ENCODE measurements around the gene CENPS. TPM values are rescaled to one million over a fixed set of nuclear protein-coding genes. Genes with fewer than 3 reads are reported as not detected.

CENPS gene
- total RNA-seq, 1 experiment from 2014 or later, result 17.8 TPM

GRCh38 chr1:10389271-10389973 is 40.8 kb upstream of the CENPS start:
- no peak for DNase-seq
- Histone ChIP-seq H3K14ac (ENCODE audit: insufficient read depth, low read length) (no peak overlapping the region), H3K23me2 (ENCODE audit: insufficient read length, low read depth, low read length, poor library complexity, severe bottlenecking) (no peaks in the 10 kb centered on the region), H3K23ac (ENCODE audit: insufficient read length, low read depth, low read length) (no peak overlapping the region), H2BK12ac (ENCODE audit: insufficient read length, low read depth, low read length) (no peak overlapping the region), H3K27me3 (ENCODE audit: insufficient read depth, low read length) (no peaks in the 10 kb centered on the region), H3K9me3 (ENCODE audit: control insufficient read depth, low read depth, low read length) (no peaks in the 10 kb centered on the region), H2BK20ac (ENCODE audit: low read depth, low read length, poor library complexity, severe bottlenecking) (no peak overlapping the region), H3K27ac (ENCODE audit: insufficient read length, low read depth, low read length) (no peak overlapping the region), H4K8ac (replicated peaks; ENCODE audit: insufficient read length, low read depth, low read length) (no peak overlapping the region), H2AFZ (ENCODE audit: low read length) (no peak overlapping the region), H4K5ac (ENCODE audit: insufficient read length, low read depth, low read length) (no peak overlapping the region), H4K91ac (ENCODE audit: insufficient read length, low read depth, low read length) (no peak overlapping the region), H3K56ac (ENCODE audit: insufficient read length, low read depth, low read length) (no peak overlapping the region), H2AK5ac (ENCODE audit: insufficient read length, low read length) (no peak overlapping the region), H3K9ac (ENCODE audit: extremely low read depth, insufficient read length, low read length) (no peak overlapping the region), H3K18ac (ENCODE audit: insufficient read length, low read depth, low read length) (no peak overlapping the region), H3K4me2 (ENCODE audit: insufficient read depth, insufficient read length, low read length) (no peak overlapping the region), H2BK120ac (ENCODE audit: low read depth, low read length, poor library complexity, severe bottlenecking) (no peak overlapping the region), H3K4ac (ENCODE audit: low read depth, low read length) (no peak overlapping the region), H3K79me2 (ENCODE audit: insufficient read depth, low read length) (no peaks in the 10 kb centered on the region), H3T11ph (ENCODE audit: low read length) (no peak overlapping the region), H2BK15ac (ENCODE audit: low read depth, low read length) (no peak overlapping the region), H3K79me1 (ENCODE audit: insufficient read depth, low read depth, low read length, poor library complexity, severe bottlenecking) (no peaks in the 10 kb centered on the region), H3K4me1 (ENCODE audit: insufficient read depth, low read length) (no peaks in the 10 kb centered on the region), H2BK5ac (ENCODE audit: insufficient read length, low read length) (no peak overlapping the region), H4K20me1 (ENCODE audit: control insufficient read depth, insufficient read depth, insufficient read length) (no peaks in the 10 kb centered on the region)
- H3K27me3 Mint-ChIP-seq (ENCODE audit: low read depth), result no peaks in the 10 kb centered on the region
- no peak overlapping the region for H3K4me3 Mint-ChIP-seq
- H3K36me3 Mint-ChIP-seq (ENCODE audit: insufficient read depth in 1 of 3, low read depth in 3 of 3), result peaks cover 7 to 16% (median 8%) of the 10 kb centered on the region in 3 experiments; a peak in 6 of 7 replicates
- H3K4me1 Mint-ChIP-seq, result peaks cover 9 to 12% of the 10 kb centered on the region in 2 experiments
- H3K9me3 Mint-ChIP-seq, result peaks cover 4 to 6% of the 10 kb centered on the region in 2 experiments; a peak in 4 of 5 replicates
- no peak for TF ChIP-seq CTCF (conservative IDR thresholded peaks at IDR 0.05)
- no CpG with 5 or more reads among the region's 6 CpGs for WGBS (ENCODE audit: extremely low coverage, insufficient read length, low lambda C conversion rate)
- peak overlapping the region in 1 of 3 experiments; percentile 84; a peak in 3 of 7 replicates for H3K27ac Mint-ChIP-seq
